Measurements from ENCODE around the gene MYOM1. TPM values are rescaled to one million over a fixed set of nuclear protein-coding genes. Genes with fewer than 3 reads are reported as not detected.

The MYOM1 gene
- total RNA-seq, 2 experiments from 2014 or later, result 2.4 to 3.8 TPM

GRCh38 chr18:3254725-3255124 is 35.0 kb upstream of the MYOM1 start:
- TF ChIP-seq EZH2phosphoT487 (IDR thresholded peaks at IDR 0.05; ENCODE audit: borderline replicate concordance, low read depth, low read length), result no peak
- TF ChIP-seq, protein P1, sequence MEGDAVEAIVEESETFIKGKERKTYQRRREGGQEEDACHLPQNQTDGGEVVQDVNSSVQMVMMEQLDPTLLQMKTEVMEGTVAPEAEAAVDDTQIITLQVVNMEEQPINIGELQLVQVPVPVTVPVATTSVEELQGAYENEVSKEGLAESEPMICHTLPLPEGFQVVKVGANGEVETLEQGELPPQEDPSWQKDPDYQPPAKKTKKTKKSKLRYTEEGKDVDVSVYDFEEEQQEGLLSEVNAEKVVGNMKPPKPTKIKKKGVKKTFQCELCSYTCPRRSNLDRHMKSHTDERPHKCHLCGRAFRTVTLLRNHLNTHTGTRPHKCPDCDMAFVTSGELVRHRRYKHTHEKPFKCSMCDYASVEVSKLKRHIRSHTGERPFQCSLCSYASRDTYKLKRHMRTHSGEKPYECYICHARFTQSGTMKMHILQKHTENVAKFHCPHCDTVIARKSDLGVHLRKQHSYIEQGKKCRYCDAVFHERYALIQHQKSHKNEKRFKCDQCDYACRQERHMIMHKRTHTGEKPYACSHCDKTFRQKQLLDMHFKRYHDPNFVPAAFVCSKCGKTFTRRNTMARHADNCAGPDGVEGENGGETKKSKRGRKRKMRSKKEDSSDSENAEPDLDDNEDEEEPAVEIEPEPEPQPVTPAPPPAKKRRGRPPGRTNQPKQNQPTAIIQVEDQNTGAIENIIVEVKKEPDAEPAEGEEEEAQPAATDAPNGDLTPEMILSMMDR (conservative IDR thresholded peaks at IDR 0.05; ENCODE audit: low read length), result no peak
- Histone ChIP-seq H3K4me3 (ENCODE audit: low read depth, low read length, poor library complexity, severe bottlenecking) (no peak overlapping the region), H3K9me2 (ENCODE audit: insufficient read depth, low read length) (no peaks in the 10 kb centered on the region), H4K20me1 (ENCODE audit: insufficient read depth, low read length) (peaks cover 9% of the 10 kb centered on the region; the same call in 1 of the 2 replicates), H2AFZ (ENCODE audit: low read length) (no peak overlapping the region), H3K36me3 (ENCODE audit: insufficient read depth, low read length) (peaks cover 89% of the 10 kb centered on the region), H3K4me1 (ENCODE audit: insufficient read depth, low read length, poor library complexity, severe bottlenecking) (peaks cover 75% of the 10 kb centered on the region), H3K27ac (ENCODE audit: low read depth, low read length, poor library complexity, severe bottlenecking) (peak overlapping the region; percentile 12), H3K79me2 (ENCODE audit: insufficient read depth, low read depth, low read length) (peaks cover 54% of the 10 kb centered on the region), H3K9me3 (ENCODE audit: low read length) (no peaks in the 10 kb centered on the region), H3K4me2 (ENCODE audit: low read length) (no peak overlapping the region)
- DNase-seq (ENCODE audit: low spot score), result no peak
- CTCF ChIA-PET (ENCODE audit: unreplicated experiment), result no interaction called here
- intact Hi-C loops (cut with micrococcal nuclease; ENCODE audit: unreplicated experiment), result no loop called here
- POLR2A ChIA-PET, result interaction anchor here (1.2 kb wide), 1 partner anchor 351 kb away, joined by 3 read pairs; no protein-coding TSS in a partner anchor
- no TSS peak for BruUV-seq (replicated peaks)

- Histone ChIP-seq H2AFZ (ENCODE audit: low read length) (no peak overlapping the region), H3K4me3 (ENCODE audit: low read depth, low read length, poor library complexity, severe bottlenecking) (no peak overlapping the region), H4K20me1 (ENCODE audit: insufficient read depth, low read length) (peaks cover 21% of the 10 kb centered on the region), H3K9me2 (ENCODE audit: insufficient read depth, low read length) (no peaks in the 10 kb centered on the region), H3K36me3 (ENCODE audit: insufficient read depth, low read length) (peaks cover 85% of the 10 kb centered on the region), H3K79me2 (ENCODE audit: insufficient read depth, low read depth, low read length) (peaks cover 73% of the 10 kb centered on the region), H3K9me3 (ENCODE audit: low read length) (no peaks in the 10 kb centered on the region), H3K4me2 (ENCODE audit: low read length) (no peak overlapping the region), H3K4me1 (ENCODE audit: insufficient read depth, low read length, poor library complexity, severe bottlenecking) (peaks cover 68% of the 10 kb centered on the region), H3K27ac (ENCODE audit: low read depth, low read length, poor library complexity, severe bottlenecking) (no peak overlapping the region)
- POLR2A ChIA-PET, result interaction anchor here (1.1 to 1.8 kb wide), 3 partner anchors 11 to 73 kb away, joined by 4 to 7 read pairs (median 4); no protein-coding TSS in a partner anchor
- CTCF ChIA-PET (ENCODE audit: unreplicated experiment), result no interaction called here
- no peak for DNase-seq (ENCODE audit: low spot score)
- intact Hi-C loops (cut with micrococcal nuclease; ENCODE audit: unreplicated experiment), result no loop called here
- BruUV-seq (replicated peaks), result no TSS peak
- TF ChIP-seq, protein P1 (conservative IDR thresholded peaks at IDR 0.05; ENCODE audit: low read length), result no peak
- TF ChIP-seq EZH2phosphoT487 (IDR thresholded peaks at IDR 0.05; ENCODE audit: borderline replicate concordance, low read depth, low read length), result no peak
These were observed 33.1 kb upstream of the MYOM1 start for GRCh38 chr18:3252843-3253242.

DNA sequence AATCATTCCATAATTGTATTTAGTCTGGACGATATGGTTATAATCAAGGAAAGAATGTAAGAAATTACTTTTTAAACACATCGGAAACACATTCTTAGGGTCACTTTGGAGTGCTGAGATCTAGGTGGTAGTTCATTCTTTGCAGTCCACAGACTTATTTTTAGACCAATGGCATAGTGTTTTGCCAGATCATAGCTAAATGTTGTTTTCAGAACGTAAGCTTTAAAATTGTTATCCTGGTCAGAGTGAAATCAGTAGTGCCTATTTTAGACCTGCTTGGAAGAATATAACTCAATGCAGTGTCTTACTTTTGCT is 32.2 kb upstream of the MYOM1 start:
- ChIA-PET CTCF (ENCODE audit: unreplicated experiment) (no interaction called here), POLR2A (interaction anchor here (1.6 to 1.8 kb wide), 2 partner anchors 12 to 13 kb away, joined by 4 to 7 read pairs; no protein-coding TSS in a partner anchor)
- peaks cover 76% of the 10 kb centered on the region for H3K36me3 ChIP-seq (ENCODE audit: insufficient read depth, low read length)
- H3K79me2 ChIP-seq (ENCODE audit: insufficient read depth, low read depth, low read length), result peaks cover 75% of the 10 kb centered on the region
- intact Hi-C loops (cut with micrococcal nuclease; ENCODE audit: unreplicated experiment), result no loop called here
- no TSS peak for BruUV-seq (replicated peaks)
- no peak overlapping the region for H3K4me3 ChIP-seq (ENCODE audit: low read depth, low read length, poor library complexity, severe bottlenecking)
- peaks cover 21% of the 10 kb centered on the region for H4K20me1 ChIP-seq (ENCODE audit: insufficient read depth, low read length)
- no peaks in the 10 kb centered on the region for H3K9me3 ChIP-seq (ENCODE audit: low read length)
- no peak for DNase-seq (ENCODE audit: low spot score)
- H3K4me2 ChIP-seq (ENCODE audit: low read length), result peak overlapping the region; percentile 49
- peaks cover 63% of the 10 kb centered on the region for H3K4me1 ChIP-seq (ENCODE audit: insufficient read depth, low read length, poor library complexity, severe bottlenecking)
- no peak overlapping the region for H3K27ac ChIP-seq (ENCODE audit: low read depth, low read length, poor library complexity, severe bottlenecking)
- H2AFZ ChIP-seq (ENCODE audit: low read length), result no peak overlapping the region
- H3K9me2 ChIP-seq (ENCODE audit: insufficient read depth, low read length), result no peaks in the 10 kb centered on the region
- TF ChIP-seq EZH2phosphoT487 (IDR thresholded peaks at IDR 0.05; ENCODE audit: borderline replicate concordance, low read depth, low read length), result no peak
- TF ChIP-seq, protein P1 (conservative IDR thresholded peaks at IDR 0.05; ENCODE audit: low read length), result no peak
